Epidermal melanocyte (primary cell): ENCODE data around the gene ZNF107.

Source experiments
- DNase-seq: peaks from one replicate; pipeline ENCODE4 v3.0.0; 2011; ENCODE audit warnings: low spot score; ENCODE audit not compliant: insufficient read length

ZNF107 gene

GRCh38 chr7:64665980-64666662 is at the start of gene ZNF107:
TSS of gene ZNF107 (plus strand) at chr7:64666133. CDS start at chr7:64666283, 150 bp downstream.
- DNase-seq: peak; percentile 81

GRCh38 chr7:64618785-64619456 is 47.0 kb upstream of the ZNF107 start:
- no peak for DNase-seq

DNA sequence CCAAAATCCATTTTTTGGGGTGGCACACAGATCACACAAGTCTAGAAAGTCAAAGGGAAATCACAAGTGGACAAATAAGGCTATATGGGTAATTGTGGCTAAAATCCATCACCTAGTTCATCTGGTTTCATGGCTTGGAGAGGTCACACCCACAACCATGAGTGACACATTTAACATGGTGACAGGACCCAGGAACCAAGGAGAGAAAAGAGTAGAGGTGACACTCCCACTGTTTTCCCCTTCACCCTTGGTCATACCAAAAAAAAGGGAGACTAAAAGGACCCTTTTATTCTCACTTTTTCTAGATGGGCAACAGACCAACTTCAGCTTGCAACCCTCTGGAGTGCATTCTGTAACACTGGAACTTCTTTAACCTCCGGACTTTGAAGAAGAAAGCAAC is 46.2 kb upstream of the ZNF107 start:
- DNase-seq: no peak

- no peak for DNase-seq
Observed at GRCh38 chr7:64621656-64622055, 44.3 kb upstream of the ZNF107 start.

DNA sequence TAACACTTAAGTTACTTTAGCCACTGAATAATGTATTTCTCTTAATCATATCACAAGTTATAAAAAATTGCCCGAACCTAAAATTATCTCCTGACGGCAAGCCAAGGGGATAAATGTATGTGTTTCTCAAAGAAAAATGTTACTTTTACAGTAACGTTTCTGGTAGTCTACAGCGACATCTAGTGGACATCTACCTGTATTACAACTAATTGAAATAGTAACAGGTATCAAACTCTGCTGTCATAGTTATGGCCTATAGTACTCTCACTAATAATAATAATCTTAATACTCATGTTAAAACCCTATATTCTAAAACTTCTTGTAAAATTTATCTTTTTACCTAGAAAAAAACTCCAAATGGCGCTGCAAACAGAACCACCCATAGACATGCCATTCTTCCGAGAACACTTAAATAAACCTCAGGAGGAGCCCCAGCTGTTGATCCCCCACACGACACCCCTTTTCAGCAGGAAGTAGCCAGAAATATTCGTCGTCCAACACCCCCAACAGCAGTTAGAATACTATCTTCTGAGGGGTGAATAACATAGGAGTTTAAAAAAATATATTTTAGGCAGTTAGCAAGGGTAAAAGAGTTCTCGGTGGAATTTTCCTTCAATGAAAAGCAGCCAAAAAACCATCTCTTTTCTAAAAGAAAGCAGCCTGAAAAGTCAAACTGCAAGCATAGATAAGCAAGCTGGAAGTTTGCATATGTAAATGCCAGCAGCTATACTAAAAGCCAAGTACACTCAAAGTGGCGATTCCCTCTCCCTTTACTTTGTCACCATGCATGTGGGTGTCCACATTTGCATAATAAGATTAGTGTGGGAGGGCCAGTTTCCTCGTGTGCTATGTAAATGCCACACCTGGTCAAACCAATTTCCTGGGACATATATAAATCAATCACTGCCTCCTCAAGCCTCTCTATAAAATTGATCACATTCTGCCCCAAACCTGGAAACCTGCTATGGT is 40.5 kb upstream of the ZNF107 start:
- DNase-seq: no peak

GRCh38 chr7:64626083-64626469 is 39.9 kb upstream of the ZNF107 start:
- DNase-seq: no peak

DNA sequence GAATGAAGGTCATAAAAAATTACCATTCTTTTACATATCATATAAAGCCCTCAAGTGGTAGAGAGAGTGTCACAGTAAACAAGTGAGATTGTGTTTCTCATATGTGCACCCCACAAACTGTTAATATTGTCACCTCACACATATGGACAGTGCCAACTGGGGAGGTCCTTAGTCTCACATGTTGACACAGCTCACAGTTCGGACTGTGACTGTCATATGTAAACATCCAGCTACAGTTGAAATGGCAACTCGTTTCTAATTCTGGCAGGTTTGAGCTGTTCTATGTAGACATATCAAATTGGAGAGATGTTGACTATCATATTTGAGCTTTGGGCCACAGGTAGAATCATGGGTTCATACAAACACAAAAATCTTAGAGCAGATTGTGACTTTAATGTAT is 39.4 kb upstream of the ZNF107 start:
- no peak for DNase-seq

- DNase-seq: no peak
Observed at GRCh38 chr7:64628192-64628591, 37.7 kb upstream of the ZNF107 start.

- no peak for DNase-seq
Observed at GRCh38 chr7:64628721-64629120, 37.2 kb upstream of the ZNF107 start.

GRCh38 chr7:64630496-64630895 is 35.4 kb upstream of the ZNF107 start:
- no peak for DNase-seq

DNA sequence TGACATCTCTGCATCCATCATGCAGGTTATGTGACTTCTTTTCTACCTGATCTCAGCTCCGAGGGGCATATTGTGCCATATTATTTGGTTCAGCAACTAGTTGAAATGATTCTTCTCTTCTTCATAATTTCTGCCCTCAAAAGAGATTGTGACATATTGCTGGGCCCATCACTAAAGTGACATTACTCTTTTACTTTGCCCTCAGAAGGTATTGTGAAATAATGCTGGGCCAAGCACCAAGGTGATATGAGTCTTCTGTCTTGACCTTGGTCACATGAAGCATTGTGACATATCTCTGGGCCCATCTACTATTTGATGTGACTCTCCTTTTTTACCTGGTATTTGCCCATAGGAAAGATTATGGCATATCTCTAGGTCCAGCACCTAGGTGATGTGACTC is 33.9 kb upstream of the ZNF107 start:
- DNase-seq: no peak

GRCh38 chr7:64633401-64633800 is 32.5 kb upstream of the ZNF107 start:
- DNase-seq: no peak

DNA sequence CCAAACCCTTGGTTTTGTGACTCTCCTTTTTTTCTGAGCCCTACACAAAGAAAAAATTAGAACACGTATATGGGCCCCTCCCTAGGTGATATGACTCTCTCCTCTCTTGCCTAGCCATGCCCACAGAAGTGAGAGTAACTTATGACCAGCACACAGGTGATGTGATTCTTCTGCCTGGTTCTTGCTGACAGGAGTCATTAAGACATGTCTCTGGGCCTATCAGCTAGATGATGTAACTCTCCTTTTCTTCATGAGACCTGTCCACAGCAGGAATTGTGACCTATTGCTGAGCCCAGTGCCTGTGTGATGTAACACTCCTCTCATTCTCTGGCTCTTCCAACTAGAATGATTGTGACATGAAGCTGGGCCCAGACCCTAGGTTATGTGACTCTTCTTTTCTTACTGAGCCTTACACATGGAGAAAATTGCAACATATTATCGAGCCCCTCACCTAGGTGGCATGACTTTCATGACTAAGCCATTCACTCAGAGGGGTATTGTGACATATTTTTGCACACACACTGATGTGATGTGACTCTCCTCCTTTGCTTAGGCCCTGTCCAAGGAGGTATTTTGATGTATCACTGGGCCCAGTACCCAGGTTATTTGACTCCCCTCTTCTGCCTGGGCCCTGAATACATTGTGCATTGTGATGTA is 31.4 kb upstream of the ZNF107 start:
- no peak for DNase-seq

DNA sequence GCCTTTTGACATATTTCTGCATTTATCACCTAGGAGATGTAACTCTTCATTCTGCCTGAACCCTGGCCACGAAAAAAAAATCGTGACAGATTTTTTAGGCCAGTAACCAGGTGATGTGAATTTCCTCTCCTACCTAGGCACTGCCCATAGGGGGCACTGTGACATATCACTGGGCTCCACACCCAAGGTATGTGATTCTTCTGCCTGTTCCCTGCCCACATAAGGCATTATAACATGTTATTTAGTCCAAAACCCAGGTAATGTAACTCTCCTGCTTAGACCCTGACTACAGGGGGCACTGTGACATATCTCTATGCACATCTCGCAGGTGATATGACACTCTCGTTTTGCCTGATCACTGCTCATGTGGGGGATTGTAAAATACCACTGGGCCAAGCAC is 29.5 kb upstream of the ZNF107 start:
- DNase-seq: no peak

- no peak for DNase-seq
Observed at GRCh38 chr7:64637521-64638445, 28.1 kb upstream of the ZNF107 start.

DNA sequence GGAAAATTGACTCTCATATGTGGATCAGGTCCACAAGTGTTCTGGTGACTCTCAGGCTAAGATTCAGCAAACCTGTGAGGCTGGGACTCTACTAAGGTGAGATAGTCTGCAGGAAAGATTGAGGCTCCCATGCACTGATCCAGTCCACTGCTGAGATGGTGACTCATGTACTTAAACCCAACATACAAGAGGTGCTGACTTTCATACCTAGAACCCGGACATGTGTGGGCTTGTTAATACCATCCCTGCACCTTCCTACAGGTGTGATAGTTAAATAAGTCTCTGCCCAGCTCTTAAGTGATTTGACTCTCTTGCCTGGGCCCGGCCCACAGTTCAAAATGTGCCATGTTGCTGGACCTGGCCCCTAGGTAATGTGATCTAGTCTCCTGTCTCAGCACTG is 27.1 kb upstream of the ZNF107 start:
- DNase-seq: no peak

DNA sequence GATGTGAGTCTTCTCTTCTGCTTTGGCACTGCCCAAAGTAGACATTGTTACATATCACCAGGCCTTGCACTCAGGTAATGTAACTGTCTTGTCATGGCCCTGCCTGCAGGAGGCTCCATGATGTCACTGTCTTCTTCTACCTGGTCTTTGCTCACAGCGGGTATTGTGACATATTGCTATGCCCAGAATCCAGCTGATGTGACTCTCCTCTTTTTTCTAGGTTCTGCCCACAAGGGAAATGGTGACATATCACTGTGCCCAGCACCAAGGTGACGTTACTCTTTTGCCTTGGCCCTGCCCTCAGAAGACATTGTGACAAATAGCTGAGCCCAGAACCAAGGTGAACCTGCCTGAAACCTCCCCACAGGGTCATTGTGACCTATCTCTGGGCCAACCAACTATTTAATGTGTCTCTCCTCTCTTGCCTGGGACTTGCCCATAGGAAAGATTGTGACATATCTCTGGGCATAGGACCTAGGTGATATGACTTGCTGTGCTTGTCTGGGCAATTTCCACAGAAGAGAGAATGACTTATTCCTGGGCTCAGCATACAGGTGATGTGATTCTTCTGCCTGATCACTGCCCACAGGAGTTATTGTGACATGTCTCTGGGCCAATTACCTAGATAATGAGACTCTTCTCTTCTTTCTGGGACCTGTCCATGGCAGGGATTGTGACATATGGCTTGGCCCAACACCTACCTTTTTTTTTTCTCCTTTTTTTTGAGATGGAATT is 26.5 kb upstream of the ZNF107 start:
- no peak for DNase-seq

GRCh38 chr7:64640504-64640903 is 25.4 kb upstream of the ZNF107 start:
- no peak for DNase-seq

DNA sequence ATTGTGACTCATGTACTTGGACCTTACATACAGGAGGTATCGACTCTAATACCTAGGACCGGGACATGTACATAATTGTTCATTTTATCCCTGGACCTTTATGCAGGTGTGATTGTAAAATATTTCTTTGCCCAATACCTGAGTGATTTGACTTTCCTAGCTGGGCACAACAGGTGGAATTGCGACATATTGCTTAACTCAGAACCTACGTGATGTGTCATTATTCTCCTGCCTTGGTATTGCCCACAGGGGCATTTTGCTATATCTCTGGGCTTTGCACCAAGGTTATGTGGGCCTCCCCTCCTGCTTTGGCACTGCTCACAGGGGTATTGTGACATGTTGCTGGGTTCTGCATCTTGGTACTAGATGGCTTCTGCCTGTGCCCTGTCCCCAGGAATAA is 23.9 kb upstream of the ZNF107 start:
- DNase-seq: no peak

GRCh38 chr7:64642875-64643274 is 23.1 kb upstream of the ZNF107 start:
- no peak for DNase-seq
